Brain pericyte (primary cell): Measurements from ENCODE around the gene RELL1.

Source experiments
- DNase-seq: peaks from one replicate; pipeline ENCODE4 v3.0.0-alpha.2; 2012; ENCODE audit warnings: low read depth, low spot score

Gene RELL1, protein sequence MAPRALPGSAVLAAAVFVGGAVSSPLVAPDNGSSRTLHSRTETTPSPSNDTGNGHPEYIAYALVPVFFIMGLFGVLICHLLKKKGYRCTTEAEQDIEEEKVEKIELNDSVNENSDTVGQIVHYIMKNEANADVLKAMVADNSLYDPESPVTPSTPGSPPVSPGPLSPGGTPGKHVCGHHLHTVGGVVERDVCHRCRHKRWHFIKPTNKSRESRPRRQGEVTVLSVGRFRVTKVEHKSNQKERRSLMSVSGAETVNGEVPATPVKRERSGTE

DNA sequence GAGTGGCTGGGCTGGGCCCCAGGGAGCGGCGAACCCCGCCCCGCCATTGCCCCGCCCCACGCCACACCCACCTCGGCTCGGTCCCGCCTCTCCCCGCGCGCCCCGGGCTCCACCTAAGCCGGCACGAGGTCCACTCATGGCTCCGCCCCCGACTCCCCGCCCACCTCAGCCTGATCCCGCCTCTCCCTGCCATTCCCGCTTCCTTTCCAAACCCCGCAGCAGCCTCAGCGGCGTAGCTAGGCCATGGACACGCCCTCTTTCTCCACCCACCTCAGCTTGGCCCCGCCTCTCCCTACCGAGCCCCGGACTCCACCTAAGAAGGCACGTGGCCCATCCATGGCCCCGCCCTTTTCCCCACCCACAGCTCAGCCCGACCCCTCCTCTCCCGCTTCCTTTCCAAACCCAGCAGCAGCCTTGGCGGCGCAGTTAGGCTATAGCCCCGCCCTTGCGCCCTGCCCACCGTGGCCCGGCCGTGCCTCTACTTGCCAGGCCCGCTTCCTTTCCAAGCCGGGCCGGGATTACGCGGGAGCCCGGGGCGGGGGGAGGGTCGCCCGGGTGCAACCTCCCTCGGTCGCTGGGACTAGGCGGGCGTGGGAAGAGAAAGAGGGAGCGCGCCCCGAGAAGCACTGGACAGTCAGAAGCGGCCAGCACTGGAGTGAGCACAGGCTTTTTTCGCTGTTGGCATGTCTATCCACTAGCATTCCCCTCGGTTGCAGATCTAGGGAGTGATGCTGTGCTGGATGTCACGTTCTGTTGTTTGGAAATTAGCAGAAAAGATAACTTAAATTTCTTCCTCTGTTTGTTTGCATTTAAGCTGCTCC is at the start of gene RELL1:
Gene RELL1 (minus strand): TSS at position 4 of the 821 bp plus-strand sequence. CDS start 89 bp downstream, outside the sequence.
- DNase-seq, result peak; percentile 100

- no peak for DNase-seq
Observed at GRCh38 chr4:37735578-37735977, 49.4 kb upstream of the RELL1 start.

GRCh38 chr4:37734989-37735388 is 48.8 kb upstream of the RELL1 start:
- no peak for DNase-seq

DNA sequence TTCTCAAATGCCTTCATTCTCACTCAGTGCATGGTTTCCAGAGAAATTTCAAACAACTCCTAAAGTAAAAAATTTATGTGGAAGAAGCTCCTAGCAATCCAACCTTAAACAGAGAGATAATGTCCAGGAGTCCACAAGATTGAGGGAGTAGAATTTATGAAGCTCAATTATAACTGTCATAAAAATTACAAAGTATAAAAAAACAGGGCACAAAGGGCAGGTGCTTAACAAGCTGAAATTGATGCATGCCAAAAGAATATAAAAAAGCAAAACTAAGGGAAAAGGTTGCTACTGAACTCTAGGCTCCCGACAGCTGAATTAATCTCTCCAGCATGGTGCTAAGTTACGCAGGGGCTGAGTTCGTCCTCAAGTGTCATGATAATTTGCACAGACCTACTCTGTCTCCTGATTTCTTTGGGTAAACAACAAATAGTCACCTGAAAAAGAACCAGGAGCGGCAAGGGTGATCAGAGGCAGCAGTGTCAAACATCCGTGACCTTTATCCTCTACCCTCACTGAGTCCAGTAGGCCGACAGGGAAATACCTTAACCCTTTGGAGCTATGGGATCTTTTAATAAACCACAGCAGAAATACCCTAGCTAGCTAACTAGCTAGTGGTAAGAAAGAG is 47.2 kb upstream of the RELL1 start:
- DNase-seq, result no peak

- no peak for DNase-seq
Observed at GRCh38 chr4:37732526-37733186, 46.5 kb upstream of the RELL1 start.

DNA sequence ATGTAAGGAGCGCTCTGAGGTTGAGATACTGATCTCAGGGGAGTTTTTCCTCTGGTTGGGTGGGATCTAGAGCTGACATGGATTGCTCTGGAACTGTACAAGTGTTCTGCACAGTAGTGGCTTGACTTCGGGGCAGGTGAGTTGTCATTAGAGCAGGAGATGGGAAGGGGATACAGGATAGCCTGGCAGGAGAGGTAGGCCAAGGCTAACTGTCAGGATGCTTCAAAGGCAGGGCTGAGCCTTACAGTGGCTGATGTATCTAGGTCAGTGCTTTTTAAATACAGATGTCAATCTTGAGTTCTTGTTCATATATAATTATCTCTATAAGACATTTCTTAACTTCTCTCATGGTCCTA is 43.5 kb upstream of the RELL1 start:
- no peak for DNase-seq

DNA sequence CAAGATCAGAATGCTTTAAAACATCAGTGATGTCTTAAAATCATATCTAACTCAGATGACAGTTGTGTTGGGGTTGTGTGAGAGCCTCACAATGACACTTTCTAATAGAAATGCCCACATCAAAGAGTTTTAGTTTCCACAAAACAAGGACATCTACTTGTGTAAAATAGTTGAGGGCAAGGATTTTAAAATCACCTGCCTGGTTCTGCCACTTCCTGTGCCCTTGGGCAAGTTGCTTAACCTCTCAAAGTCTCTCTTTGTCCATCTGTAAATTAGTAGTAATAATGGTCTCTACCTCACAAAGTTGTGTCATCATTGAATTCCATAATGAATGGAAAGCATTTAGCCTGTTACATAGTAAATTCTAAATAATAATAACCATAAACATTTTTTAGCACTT is 41.9 kb upstream of the RELL1 start:
- no peak for DNase-seq

- DNase-seq, result no peak
Observed at GRCh38 chr4:37727635-37728034, 41.5 kb upstream of the RELL1 start.

DNA sequence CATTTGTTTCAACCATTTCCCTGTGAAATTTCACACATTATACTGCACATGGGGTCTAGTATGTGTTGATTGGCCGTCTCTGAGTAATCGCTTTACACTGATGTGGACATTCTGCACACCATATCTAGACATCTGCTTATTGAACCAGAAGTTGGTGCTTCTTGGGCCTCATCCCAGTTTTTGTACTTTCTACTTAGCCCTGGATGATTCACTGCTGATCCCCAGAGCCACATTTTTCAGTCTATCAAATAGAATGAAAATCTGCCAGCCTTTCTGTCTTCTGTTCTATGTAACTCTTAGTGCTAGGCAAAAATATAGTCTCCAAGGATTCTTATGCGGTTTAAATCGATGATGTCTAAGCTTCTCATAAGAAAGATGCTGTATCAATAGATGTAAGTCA is 40.5 kb upstream of the RELL1 start:
- DNase-seq, result no peak

- no peak for DNase-seq
Observed at GRCh38 chr4:37725718-37726117, 39.5 kb upstream of the RELL1 start.

GRCh38 chr4:37723067-37723466 is 36.9 kb upstream of the RELL1 start:
- no peak for DNase-seq

DNA sequence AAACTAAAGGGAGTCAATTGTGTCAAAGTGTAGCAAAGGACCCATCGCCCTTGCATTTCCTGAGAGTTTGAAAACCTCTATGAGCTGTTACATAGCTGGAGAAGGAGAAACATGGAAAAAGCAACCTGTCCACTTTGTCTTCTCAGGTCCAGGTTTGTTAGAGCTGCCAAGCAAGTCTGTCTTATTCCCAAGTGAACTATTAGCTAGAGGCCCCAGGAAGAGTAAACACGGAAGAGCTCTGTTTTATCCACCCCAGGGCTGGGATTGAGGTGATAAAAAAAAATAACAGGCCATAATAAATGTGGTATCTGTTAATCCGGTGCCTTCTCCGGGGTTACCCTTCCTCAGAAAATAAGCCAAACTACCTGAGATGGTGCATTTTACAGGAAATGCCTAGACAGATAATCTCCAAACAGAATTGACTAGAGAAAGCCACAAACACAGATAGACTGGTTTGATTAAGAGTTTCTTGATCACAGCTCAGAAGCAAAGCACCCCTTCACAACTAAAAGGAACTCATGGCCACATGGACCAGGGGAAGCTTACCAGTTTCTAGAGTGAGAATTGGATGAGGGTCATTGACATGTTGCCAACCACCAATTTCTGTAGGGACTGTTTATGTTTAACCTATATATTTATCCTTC is 35.9 kb upstream of the RELL1 start:
- DNase-seq, result no peak

GRCh38 chr4:37719021-37719420 is 32.8 kb upstream of the RELL1 start:
- no peak for DNase-seq

- DNase-seq, result peak; percentile 22
Observed at GRCh38 chr4:37717576-37717975, 31.4 kb upstream of the RELL1 start.

DNA sequence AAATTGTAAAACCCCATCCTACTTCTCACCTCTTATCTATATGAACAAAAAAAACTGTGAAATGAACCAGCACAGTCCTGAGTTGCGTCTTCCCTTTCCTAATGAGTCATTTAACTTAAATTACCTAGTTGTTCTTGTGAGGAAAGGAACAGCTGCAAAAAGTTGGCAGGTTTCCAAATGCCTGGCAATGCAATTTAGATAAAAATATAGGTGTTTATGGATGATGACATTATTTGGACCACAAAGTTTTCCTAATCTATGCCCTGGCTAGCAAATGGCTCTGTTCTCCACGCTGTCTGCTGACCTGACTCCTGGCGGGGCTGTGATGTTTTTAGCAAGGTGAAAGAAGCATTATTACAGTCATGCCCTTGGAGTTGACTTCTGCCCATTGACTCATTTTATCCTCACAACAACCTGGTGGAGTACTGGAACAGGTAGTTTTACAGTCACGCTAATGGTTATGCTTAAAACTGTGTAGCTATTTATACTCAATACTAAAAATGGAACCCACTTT is 29.8 kb upstream of the RELL1 start:
- DNase-seq, result no peak

DNA sequence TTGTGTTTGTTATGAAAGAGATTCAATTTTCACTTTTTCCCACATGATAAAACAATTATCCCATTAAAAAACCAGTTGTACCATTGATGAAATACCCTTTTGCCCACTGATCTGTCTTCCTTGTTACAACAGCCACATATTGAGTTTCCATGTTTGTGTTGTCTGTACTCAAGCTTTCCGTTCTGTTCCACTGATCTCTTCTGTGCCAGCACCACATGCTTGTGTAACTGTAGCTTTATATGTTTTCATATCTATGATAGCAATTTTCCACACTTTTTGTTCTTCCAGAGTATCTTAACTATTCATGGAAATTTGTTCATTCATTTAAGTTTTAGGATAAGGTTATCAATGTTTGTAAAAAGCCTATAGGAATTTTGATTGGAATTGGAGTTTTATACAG is 24.3 kb upstream of the RELL1 start:
- no peak for DNase-seq

DNA sequence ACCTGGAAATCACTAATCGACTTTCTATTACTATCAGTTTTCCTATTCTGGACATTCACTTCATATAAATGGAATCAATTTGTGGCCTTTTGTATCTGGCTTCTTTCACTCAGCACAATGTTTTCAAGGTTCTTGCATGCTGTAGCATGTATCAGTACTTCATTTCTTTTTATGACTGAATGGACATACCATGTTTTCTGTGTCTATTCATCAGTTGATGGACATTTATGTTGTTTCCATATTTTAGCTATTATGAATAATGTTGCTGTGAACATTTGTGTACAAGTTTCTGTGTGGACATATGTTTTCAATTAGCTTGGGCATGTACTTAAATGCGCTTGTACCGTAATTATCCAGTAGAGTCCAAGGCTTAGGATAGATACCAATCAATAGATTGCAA is 19.9 kb upstream of the RELL1 start:
- DNase-seq, result no peak

DNA sequence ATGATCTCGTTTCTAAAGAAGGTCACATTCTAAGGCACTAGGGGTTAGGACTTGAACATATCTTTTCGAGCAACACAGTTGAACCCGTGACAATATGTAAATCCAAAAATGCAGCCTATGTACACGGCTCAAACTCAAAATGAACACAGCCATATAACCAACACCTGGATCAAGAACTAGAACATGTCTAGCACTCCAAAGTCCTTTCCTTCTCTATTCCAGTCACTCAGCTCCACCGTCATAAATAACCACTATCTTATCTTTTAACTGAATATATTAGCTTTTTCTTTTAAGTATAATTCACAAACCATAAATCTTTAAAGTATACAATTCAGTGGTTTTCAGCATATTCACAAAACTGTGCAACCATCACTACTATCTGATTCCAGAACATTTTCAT is 19.4 kb upstream of the RELL1 start:
- DNase-seq, result no peak

- DNase-seq, result no peak
Observed at GRCh38 chr4:37699868-37700481, 13.8 kb upstream of the RELL1 start.

DNA sequence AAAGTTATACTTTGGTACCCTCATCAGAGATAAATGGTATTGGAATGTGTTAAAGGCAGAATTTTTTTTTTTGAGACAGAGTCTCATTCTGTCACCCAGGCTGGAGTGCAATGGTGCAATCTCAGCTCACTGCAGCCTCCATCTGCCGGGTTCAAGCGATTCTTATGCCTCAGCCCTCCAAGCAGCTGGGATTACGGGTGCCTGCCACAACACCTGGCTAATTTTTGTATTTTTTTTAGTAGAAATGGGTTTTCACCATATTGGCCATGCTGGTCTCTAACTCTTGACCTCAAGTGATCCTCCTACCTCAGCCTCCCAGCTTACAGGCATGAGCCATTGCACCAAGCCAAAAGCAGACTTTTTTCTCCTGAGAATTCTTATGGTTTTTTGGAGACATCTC is 11.4 kb upstream of the RELL1 start:
- DNase-seq, result no peak
